H9 (cell line): ENCODE measurements around the gene RPRD1B. TPM values are rescaled to one million over a fixed set of nuclear protein-coding genes. Genes with fewer than 3 reads are reported as not detected.

Experiments
- DNase-seq: peaks from one replicate; pipeline ENCODE4 v3.0.0-alpha.2; 2017
- H2AFZ ChIP-seq: one replicate; pipeline ENCODE4 v1.6.1; 2013; ENCODE audit warnings: mild to moderate bottlenecking, low read length, control low read depth, moderate library complexity
- H2AK5ac ChIP-seq: 2 replicates; pipeline ENCODE4 v1.6.1; 2013; ENCODE audit warnings: low read length, control low read depth, mixed read lengths; ENCODE audit not compliant: insufficient read length
- H2BK120ac ChIP-seq: one replicate; pipeline ENCODE4 v1.6.1; 2013; ENCODE audit warnings: low read depth, mild to moderate bottlenecking, low read length, control low read depth, inconsistent platforms; ENCODE audit not compliant: poor library complexity, severe bottlenecking
- H2BK12ac ChIP-seq: 2 replicates; pipeline ENCODE4 v1.6.1; 2013; ENCODE audit warnings: low read length, control low read depth, mixed read lengths, low read depth; ENCODE audit not compliant: insufficient read length
- H2BK15ac ChIP-seq: 2 replicates; pipeline ENCODE4 v1.6.1; 2013; ENCODE audit warnings: low read depth, low read length, control low read depth
- H2BK20ac ChIP-seq: one replicate; pipeline ENCODE4 v1.6.1; 2013; ENCODE audit warnings: low read depth, mild to moderate bottlenecking, low read length, control low read depth, inconsistent platforms; ENCODE audit not compliant: poor library complexity, severe bottlenecking
- H2BK5ac ChIP-seq: 2 replicates; pipeline ENCODE4 v1.6.1; 2013; ENCODE audit warnings: low read length, control low read depth, mixed read lengths; ENCODE audit not compliant: insufficient read length
- H3K14ac ChIP-seq: 2 replicates; pipeline ENCODE4 v1.6.1; 2013; ENCODE audit warnings: low read length, control low read depth; ENCODE audit not compliant: insufficient read depth
- H3K18ac ChIP-seq: 2 replicates; pipeline ENCODE4 v1.6.1; 2013; ENCODE audit warnings: low read depth, mild to moderate bottlenecking, mixed read lengths, low read length, control low read depth; ENCODE audit not compliant: insufficient read length
- H3K23ac ChIP-seq: 2 replicates; pipeline ENCODE4 v1.6.1; 2013; ENCODE audit warnings: low read length, control low read depth, mixed read lengths, low read depth; ENCODE audit not compliant: insufficient read length
- H3K23me2 ChIP-seq: 2 replicates; pipeline ENCODE4 v1.6.1; 2013; ENCODE audit warnings: low read depth, mild to moderate bottlenecking, mixed read lengths, low read length, control low read depth; ENCODE audit not compliant: insufficient read length, poor library complexity, severe bottlenecking
- H3K27ac ChIP-seq: 2 replicates; pipeline ENCODE4 v1.5.1; 2013; ENCODE audit warnings: low read length, control low read depth, mixed read lengths, low read depth; ENCODE audit not compliant: insufficient read length
- H3K27me3 ChIP-seq: 2 replicates; pipeline ENCODE4 v1.6.1; 2013; ENCODE audit warnings: low read length, control low read depth, inconsistent platforms; ENCODE audit not compliant: insufficient read depth
- H3K4ac ChIP-seq: 2 replicates; pipeline ENCODE4 v1.6.1; 2013; ENCODE audit warnings: low read depth, mild to moderate bottlenecking, control low read depth, inconsistent platforms, low read length, moderate library complexity
- H3K4me1 ChIP-seq: 2 replicates; pipeline ENCODE4 v1.6.1; 2013; ENCODE audit warnings: low read length, control low read depth, inconsistent platforms; ENCODE audit not compliant: insufficient read depth
- H3K4me2 ChIP-seq: 2 replicates; pipeline ENCODE4 v1.6.1; 2013; ENCODE audit warnings: low read length, control low read depth, mixed read lengths; ENCODE audit not compliant: insufficient read length, insufficient read depth
- H3K56ac ChIP-seq: 2 replicates; pipeline ENCODE4 v1.6.1; 2013; ENCODE audit warnings: low read depth, mild to moderate bottlenecking, mixed read lengths, low read length, control low read depth; ENCODE audit not compliant: insufficient read length
- H3K79me1 ChIP-seq: 2 replicates; pipeline ENCODE4 v1.6.1; 2013; ENCODE audit warnings: low read depth, mild to moderate bottlenecking, moderate library complexity, low read length, control low read depth, inconsistent platforms; ENCODE audit not compliant: insufficient read depth, poor library complexity, severe bottlenecking
- H3K79me2 ChIP-seq: 2 replicates; pipeline ENCODE4 v1.6.1; 2013; ENCODE audit warnings: low read length, control low read depth, inconsistent platforms; ENCODE audit not compliant: insufficient read depth
- H3K9ac ChIP-seq: 2 replicates; pipeline ENCODE4 v1.6.1; 2013; ENCODE audit warnings: low read length, control low read depth, mixed read lengths; ENCODE audit not compliant: insufficient read length; ENCODE audit errors: extremely low read depth
- H3K9me3 ChIP-seq: one replicate; pipeline ENCODE4 v1.6.1; 2013; ENCODE audit warnings: low read depth, low read length, inconsistent platforms; ENCODE audit not compliant: control insufficient read depth
- H3T11ph ChIP-seq: one replicate; pipeline ENCODE4 v1.6.1; 2013; ENCODE audit warnings: mild to moderate bottlenecking, low read length, control low read depth, inconsistent platforms
- H4K20me1 ChIP-seq: one replicate; pipeline ENCODE4 v1.6.1; 2013; ENCODE audit not compliant: control insufficient read depth, insufficient read length, insufficient read depth
- H4K5ac ChIP-seq: 2 replicates; pipeline ENCODE4 v1.6.1; 2013; ENCODE audit warnings: low read depth, mild to moderate bottlenecking, mixed read lengths, low read length, control low read depth; ENCODE audit not compliant: insufficient read length
- H4K8ac ChIP-seq: replicated peaks from 2 replicates; pipeline ENCODE4 v1.6.1; 2013; ENCODE audit warnings: low read length, control low read depth, mixed read lengths, low read depth; ENCODE audit not compliant: insufficient read length
- H4K91ac ChIP-seq: 2 replicates; pipeline ENCODE4 v1.6.1; 2013; ENCODE audit warnings: low read depth, mild to moderate bottlenecking, moderate library complexity, mixed read lengths, low read length, control low read depth; ENCODE audit not compliant: insufficient read length
- H3K27ac Mint-ChIP-seq, 3 experiments: 2 replicates in 2 of 3; 3 replicates in 1 of 3; pipeline ENCODE4 v1.8.0; 2020 to 2021; ENCODE audit warnings: mixed read lengths in 3 of 3, mild to moderate bottlenecking in 1 of 3, moderate library complexity in 1 of 3
- H3K27me3 Mint-ChIP-seq: 2 replicates; pipeline ENCODE4 v1.8.0; 2021; ENCODE audit warnings: low read depth, mild to moderate bottlenecking, moderate library complexity, mixed read lengths
- H3K36me3 Mint-ChIP-seq, 3 experiments: 2 replicates in 2 of 3; 3 replicates in 1 of 3; pipeline ENCODE4 v1.8.0; 2020 to 2021; ENCODE audit warnings: low read depth in 3 of 3, mixed read lengths in 3 of 3; ENCODE audit not compliant: insufficient read depth in 1 of 3
- H3K4me1 Mint-ChIP-seq, 2 experiments: 2 replicates each; pipeline ENCODE4 v1.8.0; 2020; ENCODE audit warnings: mixed read lengths in 2 of 2
- H3K4me3 Mint-ChIP-seq, 2 experiments: 2 replicates in 1 of 2; 3 replicates in 1 of 2; pipeline ENCODE4 v1.8.0; 2020 to 2021; ENCODE audit warnings: mild to moderate bottlenecking in 2 of 2, mixed read lengths in 2 of 2, moderate library complexity in 1 of 2
- H3K9me3 Mint-ChIP-seq, 2 experiments: 2 replicates in 1 of 2; 3 replicates in 1 of 2; pipeline ENCODE4 v1.8.0; 2020; ENCODE audit warnings: mild to moderate bottlenecking in 2 of 2, mixed read lengths in 2 of 2, moderate library complexity in 1 of 2
- WGBS: extraction: QIAGEN DNeasy Blood & Tissue Kit; methylation state at CpG from one replicate; pipeline ENCODE4 v1.1.7; 2013; ENCODE audit warnings: missing lambda C conversion rate, low lambda C conversion rate, mixed read lengths; ENCODE audit not compliant: insufficient read length; ENCODE audit errors: extremely low coverage; 5-methylcytosine and 5-hydroxymethylcytosine counted together
- total RNA-seq: library from RNA; stranded (reverse); gene quantifications from 2 replicates; pipeline ENCODE4 v1.2.1, GENCODE V29; 2021
- TF ChIP-seq, protein P1 (sequence below): fragments of 200-600 bp; sonication (generic); conservative IDR thresholded peaks from 3 replicates; pipeline ENCODE4 v1.8.0; 2021; ENCODE audit warnings: antibody characterized with exemption, mild to moderate bottlenecking

The RPRD1B gene
- total RNA-seq, 1 experiment from 2014 or later: 34.3 TPM

DNA sequence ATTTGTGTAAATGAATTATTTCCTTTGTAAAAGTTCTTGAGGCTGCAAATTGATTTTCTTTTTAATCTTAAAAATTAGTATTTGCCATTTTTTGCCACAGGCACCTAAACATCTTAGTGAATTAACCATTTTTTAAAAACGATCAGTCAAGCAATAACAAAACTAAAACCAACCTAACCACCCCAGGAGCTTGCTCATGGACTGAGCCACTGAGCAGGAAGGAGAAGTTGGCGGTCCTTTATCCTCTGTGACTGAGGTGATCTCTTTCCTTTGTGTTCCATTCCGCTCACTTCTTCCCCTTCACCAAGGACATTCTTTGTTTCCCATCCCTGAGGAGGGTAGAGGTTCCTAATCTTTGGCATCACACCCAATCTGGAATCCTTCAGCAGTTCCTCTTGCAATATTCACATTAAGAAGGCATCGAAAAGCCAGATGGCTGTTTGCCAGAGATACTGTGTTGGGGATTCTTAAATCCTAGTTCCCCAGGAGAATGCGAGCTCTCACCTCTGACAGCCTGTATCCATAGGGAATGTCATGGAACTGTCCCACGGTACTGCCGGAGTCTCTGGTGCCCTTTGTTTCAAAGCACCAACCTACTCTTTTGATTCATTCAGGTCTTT is 30.5 kb downstream of the RPRD1B start:
- Histone ChIP-seq H2BK20ac (no peak overlapping the region), H3T11ph (no peak overlapping the region), H4K5ac (no peak overlapping the region), H3K9me3 (no peaks in the 10 kb centered on the region), H3K9ac (no peak overlapping the region), H2BK12ac (no peak overlapping the region), H2AK5ac (no peak overlapping the region), H3K23ac (no peak overlapping the region), H3K79me2 (no peaks in the 10 kb centered on the region), H2BK5ac (no peak overlapping the region), H2AFZ (no peak overlapping the region), H4K91ac (no peak overlapping the region), H2BK15ac (no peak overlapping the region), H4K8ac (no peak overlapping the region), H2BK120ac (no peak overlapping the region), H3K56ac (no peak overlapping the region), H3K23me2 (no peaks in the 10 kb centered on the region), H4K20me1 (no peaks in the 10 kb centered on the region), H3K4me2 (no peak overlapping the region), H3K27me3 (no peaks in the 10 kb centered on the region), H3K18ac (no peak overlapping the region), H3K14ac (no peak overlapping the region), H3K4me1 (no peaks in the 10 kb centered on the region), H3K79me1 (no peaks in the 10 kb centered on the region), H3K27ac (no peak overlapping the region), H3K4ac (no peak overlapping the region)
- Mint-ChIP-seq H3K27me3 (no peaks in the 10 kb centered on the region), H3K36me3 (peaks cover 25 to 50% (median 44%) of the 10 kb centered on the region in 3 experiments), H3K27ac (no peak overlapping the region; a peak in 1 of 7 replicates), H3K9me3 (no peaks in the 10 kb centered on the region), H3K4me1 (no peaks in the 10 kb centered on the region), H3K4me3 (no peak overlapping the region)
- no CpG with 5 or more reads among the region's 7 CpGs for WGBS
- TF ChIP-seq, protein P1, sequence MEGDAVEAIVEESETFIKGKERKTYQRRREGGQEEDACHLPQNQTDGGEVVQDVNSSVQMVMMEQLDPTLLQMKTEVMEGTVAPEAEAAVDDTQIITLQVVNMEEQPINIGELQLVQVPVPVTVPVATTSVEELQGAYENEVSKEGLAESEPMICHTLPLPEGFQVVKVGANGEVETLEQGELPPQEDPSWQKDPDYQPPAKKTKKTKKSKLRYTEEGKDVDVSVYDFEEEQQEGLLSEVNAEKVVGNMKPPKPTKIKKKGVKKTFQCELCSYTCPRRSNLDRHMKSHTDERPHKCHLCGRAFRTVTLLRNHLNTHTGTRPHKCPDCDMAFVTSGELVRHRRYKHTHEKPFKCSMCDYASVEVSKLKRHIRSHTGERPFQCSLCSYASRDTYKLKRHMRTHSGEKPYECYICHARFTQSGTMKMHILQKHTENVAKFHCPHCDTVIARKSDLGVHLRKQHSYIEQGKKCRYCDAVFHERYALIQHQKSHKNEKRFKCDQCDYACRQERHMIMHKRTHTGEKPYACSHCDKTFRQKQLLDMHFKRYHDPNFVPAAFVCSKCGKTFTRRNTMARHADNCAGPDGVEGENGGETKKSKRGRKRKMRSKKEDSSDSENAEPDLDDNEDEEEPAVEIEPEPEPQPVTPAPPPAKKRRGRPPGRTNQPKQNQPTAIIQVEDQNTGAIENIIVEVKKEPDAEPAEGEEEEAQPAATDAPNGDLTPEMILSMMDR: no peak
- DNase-seq: no peak
